H1 (cell line): ENCODE results near the gene MIER1. TPM values are rescaled to one million over a fixed set of nuclear protein-coding genes. Genes with fewer than 3 reads are reported as not detected.

ENCODE experiments used
- ASH2L ChIP-seq: fragments of 200-600, 300-600 bp; sonication (generic); IDR thresholded peaks from one replicate; pipeline ENCODE4 v1.7.1; 2017; ENCODE audit warnings: low read length
- CTBP2 ChIP-seq: IDR thresholded peaks from 2 replicates; pipeline ENCODE4 v1.7.0; 2011; ENCODE audit warnings: borderline replicate concordance, mild to moderate bottlenecking, moderate library complexity, mixed read lengths, low read length; ENCODE audit not compliant: insufficient read depth, insufficient read length
- JUND ChIP-seq: IDR thresholded peaks from 2 replicates; pipeline ENCODE4 v1.6.1; 2011; ENCODE audit warnings: mild to moderate bottlenecking, improper control_type of control experiment, low read length
- SP1 ChIP-seq: IDR thresholded peaks from 2 replicates; pipeline ENCODE4 v1.6.1; 2011; ENCODE audit warnings: low read depth, low read length
- polyA plus RNA-seq, 7 experiments: library from polyadenylated mRNA; depleted of rRNA in 3 of 7; stranded (reverse) in 5 of 7; unstranded in 2 of 7; fragments of >200 nt in 5 of 7; fragments of 200-250 nt in 2 of 7; gene quantifications; 1 replicate in 5 of 7; 2 replicates in 1 of 7; 4 replicates in 1 of 7; pipeline versions ENCODE4 v1.2.1 to v1.2.3, GENCODE V29; 2011 to 2013; ENCODE audit warnings: missing spikeins in 2 of 7, mixed read lengths in 2 of 7
- total RNA-seq: library from RNA; stranded (reverse); fragmentation: NEBNext Ultra II Directional; extraction: Animal tissue kit (Norgen Biotek cat#: 25700); gene quantifications from 2 replicates; pipeline ENCODE4 v1.2.1, GENCODE V29; 2021
- TF ChIP-seq, protein P1 (sequence below): fragments of 300-600 bp; sonication (generic); IDR thresholded peaks from 2 replicates; pipeline ENCODE4 v1.7.1; 2012; ENCODE audit warnings: low read length, moderate library complexity, mild to moderate bottlenecking, inconsistent platforms; ENCODE audit not compliant: insufficient replicate concordance

Gene MIER1
- total and polyA plus RNA-seq, 2 of the 8 experiments (the other 6 are each of a cell fraction or from before 2014, with no cell fraction given), result 5.2 to 33.5 TPM

DNA sequence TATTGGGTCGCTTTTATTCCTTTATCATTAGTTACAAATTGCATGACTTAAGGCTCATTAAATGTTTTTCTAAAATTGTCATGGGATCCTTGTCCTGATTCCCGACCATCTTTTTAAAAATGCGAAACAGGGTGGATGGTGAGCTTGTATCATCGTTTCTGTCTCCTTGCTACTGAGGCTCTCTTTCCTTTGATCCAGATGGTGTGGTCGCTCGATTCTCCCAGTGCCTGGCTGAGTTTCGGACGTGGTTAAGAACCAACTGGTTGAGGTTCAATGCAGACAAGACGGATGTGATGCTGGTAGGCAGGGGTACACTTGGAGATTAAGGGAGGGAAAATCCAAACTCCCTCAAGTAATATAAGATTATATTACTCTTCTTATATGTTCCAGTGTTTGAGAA is 1.2 kb downstream of the MIER1 start (continued):
- no peak for TF ChIP-seq CTBP2
- TF ChIP-seq, protein P1, sequence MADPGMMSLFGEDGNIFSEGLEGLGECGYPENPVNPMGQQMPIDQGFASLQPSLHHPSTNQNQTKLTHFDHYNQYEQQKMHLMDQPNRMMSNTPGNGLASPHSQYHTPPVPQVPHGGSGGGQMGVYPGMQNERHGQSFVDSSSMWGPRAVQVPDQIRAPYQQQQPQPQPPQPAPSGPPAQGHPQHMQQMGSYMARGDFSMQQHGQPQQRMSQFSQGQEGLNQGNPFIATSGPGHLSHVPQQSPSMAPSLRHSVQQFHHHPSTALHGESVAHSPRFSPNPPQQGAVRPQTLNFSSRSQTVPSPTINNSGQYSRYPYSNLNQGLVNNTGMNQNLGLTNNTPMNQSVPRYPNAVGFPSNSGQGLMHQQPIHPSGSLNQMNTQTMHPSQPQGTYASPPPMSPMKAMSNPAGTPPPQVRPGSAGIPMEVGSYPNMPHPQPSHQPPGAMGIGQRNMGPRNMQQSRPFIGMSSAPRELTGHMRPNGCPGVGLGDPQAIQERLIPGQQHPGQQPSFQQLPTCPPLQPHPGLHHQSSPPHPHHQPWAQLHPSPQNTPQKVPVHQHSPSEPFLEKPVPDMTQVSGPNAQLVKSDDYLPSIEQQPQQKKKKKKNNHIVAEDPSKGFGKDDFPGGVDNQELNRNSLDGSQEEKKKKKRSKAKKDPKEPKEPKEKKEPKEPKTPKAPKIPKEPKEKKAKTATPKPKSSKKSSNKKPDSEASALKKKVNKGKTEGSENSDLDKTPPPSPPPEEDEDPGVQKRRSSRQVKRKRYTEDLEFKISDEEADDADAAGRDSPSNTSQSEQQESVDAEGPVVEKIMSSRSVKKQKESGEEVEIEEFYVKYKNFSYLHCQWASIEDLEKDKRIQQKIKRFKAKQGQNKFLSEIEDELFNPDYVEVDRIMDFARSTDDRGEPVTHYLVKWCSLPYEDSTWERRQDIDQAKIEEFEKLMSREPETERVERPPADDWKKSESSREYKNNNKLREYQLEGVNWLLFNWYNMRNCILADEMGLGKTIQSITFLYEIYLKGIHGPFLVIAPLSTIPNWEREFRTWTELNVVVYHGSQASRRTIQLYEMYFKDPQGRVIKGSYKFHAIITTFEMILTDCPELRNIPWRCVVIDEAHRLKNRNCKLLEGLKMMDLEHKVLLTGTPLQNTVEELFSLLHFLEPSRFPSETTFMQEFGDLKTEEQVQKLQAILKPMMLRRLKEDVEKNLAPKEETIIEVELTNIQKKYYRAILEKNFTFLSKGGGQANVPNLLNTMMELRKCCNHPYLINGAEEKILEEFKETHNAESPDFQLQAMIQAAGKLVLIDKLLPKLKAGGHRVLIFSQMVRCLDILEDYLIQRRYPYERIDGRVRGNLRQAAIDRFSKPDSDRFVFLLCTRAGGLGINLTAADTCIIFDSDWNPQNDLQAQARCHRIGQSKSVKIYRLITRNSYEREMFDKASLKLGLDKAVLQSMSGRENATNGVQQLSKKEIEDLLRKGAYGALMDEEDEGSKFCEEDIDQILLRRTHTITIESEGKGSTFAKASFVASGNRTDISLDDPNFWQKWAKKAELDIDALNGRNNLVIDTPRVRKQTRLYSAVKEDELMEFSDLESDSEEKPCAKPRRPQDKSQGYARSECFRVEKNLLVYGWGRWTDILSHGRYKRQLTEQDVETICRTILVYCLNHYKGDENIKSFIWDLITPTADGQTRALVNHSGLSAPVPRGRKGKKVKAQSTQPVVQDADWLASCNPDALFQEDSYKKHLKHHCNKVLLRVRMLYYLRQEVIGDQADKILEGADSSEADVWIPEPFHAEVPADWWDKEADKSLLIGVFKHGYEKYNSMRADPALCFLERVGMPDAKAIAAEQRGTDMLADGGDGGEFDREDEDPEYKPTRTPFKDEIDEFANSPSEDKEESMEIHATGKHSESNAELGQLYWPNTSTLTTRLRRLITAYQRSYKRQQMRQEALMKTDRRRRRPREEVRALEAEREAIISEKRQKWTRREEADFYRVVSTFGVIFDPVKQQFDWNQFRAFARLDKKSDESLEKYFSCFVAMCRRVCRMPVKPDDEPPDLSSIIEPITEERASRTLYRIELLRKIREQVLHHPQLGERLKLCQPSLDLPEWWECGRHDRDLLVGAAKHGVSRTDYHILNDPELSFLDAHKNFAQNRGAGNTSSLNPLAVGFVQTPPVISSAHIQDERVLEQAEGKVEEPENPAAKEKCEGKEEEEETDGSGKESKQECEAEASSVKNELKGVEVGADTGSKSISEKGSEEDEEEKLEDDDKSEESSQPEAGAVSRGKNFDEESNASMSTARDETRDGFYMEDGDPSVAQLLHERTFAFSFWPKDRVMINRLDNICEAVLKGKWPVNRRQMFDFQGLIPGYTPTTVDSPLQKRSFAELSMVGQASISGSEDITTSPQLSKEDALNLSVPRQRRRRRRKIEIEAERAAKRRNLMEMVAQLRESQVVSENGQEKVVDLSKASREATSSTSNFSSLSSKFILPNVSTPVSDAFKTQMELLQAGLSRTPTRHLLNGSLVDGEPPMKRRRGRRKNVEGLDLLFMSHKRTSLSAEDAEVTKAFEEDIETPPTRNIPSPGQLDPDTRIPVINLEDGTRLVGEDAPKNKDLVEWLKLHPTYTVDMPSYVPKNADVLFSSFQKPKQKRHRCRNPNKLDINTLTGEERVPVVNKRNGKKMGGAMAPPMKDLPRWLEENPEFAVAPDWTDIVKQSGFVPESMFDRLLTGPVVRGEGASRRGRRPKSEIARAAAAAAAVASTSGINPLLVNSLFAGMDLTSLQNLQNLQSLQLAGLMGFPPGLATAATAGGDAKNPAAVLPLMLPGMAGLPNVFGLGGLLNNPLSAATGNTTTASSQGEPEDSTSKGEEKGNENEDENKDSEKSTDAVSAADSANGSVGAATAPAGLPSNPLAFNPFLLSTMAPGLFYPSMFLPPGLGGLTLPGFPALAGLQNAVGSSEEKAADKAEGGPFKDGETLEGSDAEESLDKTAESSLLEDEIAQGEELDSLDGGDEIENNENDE, result no peak
- no peak for TF ChIP-seq ASH2L
- no peak for TF ChIP-seq SP1
- no peak for TF ChIP-seq JUND
